PFSK-1 (cell line): ENCODE results near the gene CFAP251.
A peak's percentile ranks its signal among the peaks of the same experiment; 100 is the strongest.

ENCODE experiments used
- FOXP2 ChIP-seq: optimal IDR thresholded peaks from 2 replicates; pipeline ENCODE3; 2011; ENCODE audit warnings: borderline replicate concordance, control low read depth, inconsistent platforms; ENCODE audit not compliant: insufficient read depth; ENCODE audit errors: extremely low read length, extremely low read depth
- POLR2AphosphoS5 ChIP-seq: IDR thresholded peaks from 2 replicates; pipeline ENCODE4 v1.6.1; 2012; ENCODE audit warnings: low read depth, mild to moderate bottlenecking, control low read depth, low read length, moderate library complexity
- REST ChIP-seq, 2 experiments: IDR thresholded peaks; 2 replicates each; pipeline versions ENCODE4 v1.6.1 to v1.8.0; 2011 to 2012; ENCODE audit warnings: low read depth in 2 of 2, low read length in 2 of 2, control low read depth in 1 of 2, inconsistent platforms in 1 of 2, mild to moderate bottlenecking in 1 of 2, moderate library complexity in 1 of 2; ENCODE audit not compliant: insufficient read depth in 1 of 2
- SIN3A ChIP-seq: IDR thresholded peaks from 2 replicates; pipeline ENCODE4 v1.6.1; 2012; ENCODE audit warnings: mild to moderate bottlenecking, low read length, moderate library complexity, borderline replicate concordance; ENCODE audit not compliant: insufficient read depth
- TAF1 ChIP-seq: IDR thresholded peaks from 2 replicates; pipeline ENCODE4 v1.6.1; 2012; ENCODE audit warnings: low read length, control low read depth, borderline replicate concordance; ENCODE audit not compliant: insufficient read depth

Gene CFAP251

GRCh38 chr12:122018457-122018856 lies 100.1 kb downstream of the CFAP251 start:
- no peak for TF ChIP-seq FOXP2
- no peak for TF ChIP-seq POLR2AphosphoS5
- no peak for TF ChIP-seq SIN3A
- TF ChIP-seq TAF1 = no peak
- TF ChIP-seq REST (IDR thresholded peaks at IDR 0.05; ENCODE audit: insufficient read depth in 1 of 2, low read depth in 2 of 2, low read length in 2 of 2) = no peak

- TF ChIP-seq FOXP2 (no peak), TAF1 (no peak), POLR2AphosphoS5 (no peak), SIN3A (no peak), REST (IDR thresholded peaks at IDR 0.05; ENCODE audit: insufficient read depth in 1 of 2, low read depth in 2 of 2, low read length in 2 of 2) (no peak)
These were observed 100.5 kb downstream of the CFAP251 start for GRCh38 chr12:122018937-122019336.

GRCh38 chr12:122020795-122021192 lies 102.4 kb downstream of the CFAP251 start:
- TF ChIP-seq REST (IDR thresholded peaks at IDR 0.05; ENCODE audit: insufficient read depth in 1 of 2, low read depth in 2 of 2, low read length in 2 of 2) (no peak), POLR2AphosphoS5 (no peak), FOXP2 (no peak), TAF1 (no peak), SIN3A (no peak)

GRCh38 chr12:122021193-122021821 lies 102.9 kb downstream of the CFAP251 start:
- no peak for TF ChIP-seq FOXP2
- TF ChIP-seq REST (IDR thresholded peaks at IDR 0.05; ENCODE audit: insufficient read depth in 1 of 2, low read depth in 2 of 2, low read length in 2 of 2) = no peak
- no peak for TF ChIP-seq TAF1
- no peak for TF ChIP-seq POLR2AphosphoS5
- TF ChIP-seq SIN3A = no peak

- TF ChIP-seq TAF1 = peak; percentile 42; the same call in 1 of the 2 replicates
- TF ChIP-seq POLR2AphosphoS5 = no peak
- no peak for TF ChIP-seq FOXP2
These were observed 103.5 kb downstream of the CFAP251 start, which contains the start of gene BCL7A for GRCh38 chr12:122021822-122022392. Gene BCL7A, plus strand, starts transcription at chr12:122021884. Its CDS starts 208 bp downstream, at chr12:122022092.
